SK-N-SH (cell line): ENCODE data around the gene IL12A. TPM values are rescaled to one million over a fixed set of nuclear protein-coding genes. Genes with fewer than 3 reads are reported as not detected.

Experiments used
- CTCF ChIA-PET: fragments of 300-600, 350-600 bp; formaldehyde crosslinking; extraction: SDS; loops from one replicate; lab custom pipeline; 2021; lab: Yijun Ruan, JAX
- POLR2A ChIA-PET: fragments of 350-600 bp; sonication (Branson Sonifier 250); formaldehyde crosslinking; extraction: SDS; loops from one replicate; lab custom pipeline; 2020; ENCODE audit warnings: antibody characterized with exemption, inconsistent platforms; lab: Yijun Ruan, JAX
- DNase-seq: peaks from one replicate; pipeline ENCODE4 v3.0.0; 2012
- H2AFZ ChIP-seq: fragments of 200-600 bp; sonication (generic); 2 replicates; pipeline ENCODE4 v1.8.1; 2016; ENCODE audit warnings: antibody characterized with exemption, mild to moderate bottlenecking, low read depth
- H3F3A ChIP-seq: fragments of 200-600 bp; sonication (generic); replicated peaks from 2 replicates; pipeline ENCODE3; 2016; ENCODE audit warnings: antibody characterized with exemption, mild to moderate bottlenecking; ENCODE audit not compliant: insufficient read depth
- H3K27ac ChIP-seq, 2 experiments: fragments of 200-500 bp in 1 of 2; fragments of 200-600 bp in 1 of 2; sonication (Bioruptor generic) in 1 of 2; sonication (generic), shearing (Covaris generic) in 1 of 2; 2 replicates each; pipeline versions ENCODE4 v1.5.1 to v1.6.1; 2014 to 2016; ENCODE audit warnings: low read depth in 2 of 2, inconsistent platforms in 1 of 2, low read length in 1 of 2, mild to moderate bottlenecking in 1 of 2, mixed read lengths in 1 of 2
- H3K27me3 ChIP-seq: fragments of 200-600 bp; sonication (generic), shearing (Covaris generic); 2 replicates; pipeline ENCODE4 v1.6.1; 2016; ENCODE audit warnings: mixed run types; ENCODE audit not compliant: insufficient read depth
- H3K36me3 ChIP-seq, 2 experiments: fragments of 200-500 bp in 1 of 2; fragments of 200-600 bp in 1 of 2; sonication (Bioruptor generic) in 1 of 2; sonication (generic) in 1 of 2; replicated peaks in 1 of 2; 2 replicates each; pipeline versions ENCODE3 to v1.5.1; 2014 to 2016; ENCODE audit warnings: low read length in 1 of 2, mild to moderate bottlenecking in 1 of 2; ENCODE audit not compliant: insufficient read depth in 2 of 2, control insufficient read depth in 1 of 2
- H3K4me1 ChIP-seq, 2 experiments: fragments of 200-500 bp in 1 of 2; fragments of 200-600 bp in 1 of 2; sonication (Bioruptor generic) in 1 of 2; sonication (generic), shearing (Covaris generic) in 1 of 2; 2 replicates each; pipeline versions ENCODE4 v1.5.1 to v1.6.1; 2014 to 2016; ENCODE audit warnings: low read depth in 1 of 2, low read length in 1 of 2, mixed run types in 1 of 2; ENCODE audit not compliant: insufficient read depth in 2 of 2, control insufficient read depth in 1 of 2
- H3K4me2 ChIP-seq: fragments of 200-600 bp; sonication (generic), shearing (Covaris generic); 2 replicates; pipeline ENCODE4 v1.6.1; 2017; ENCODE audit warnings: mixed run types
- H3K4me3 ChIP-seq, 2 experiments: fragments of 200-500 bp in 1 of 2; fragments of 200-600 bp in 1 of 2; sonication (Bioruptor generic) in 1 of 2; sonication (generic), shearing (Covaris generic) in 1 of 2; 2 replicates each; pipeline versions ENCODE4 v1.5.1 to v1.8.1; 2014 to 2016; ENCODE audit warnings: low read depth in 2 of 2, inconsistent platforms in 1 of 2, low read length in 1 of 2, mild to moderate bottlenecking in 1 of 2, mixed read lengths in 1 of 2, moderate library complexity in 1 of 2
- H3K79me2 ChIP-seq: fragments of 200-600 bp; sonication (generic); 2 replicates; pipeline ENCODE4 v1.8.1; 2017; ENCODE audit warnings: mild to moderate bottlenecking; ENCODE audit not compliant: insufficient read depth
- H3K9ac ChIP-seq: fragments of 200-600 bp; sonication (generic); 2 replicates; pipeline ENCODE4 v1.6.1; 2017; ENCODE audit warnings: mixed run types
- H3K9me2 ChIP-seq: fragments of 200-600 bp; sonication (generic); 2 replicates; pipeline ENCODE4 v1.6.1; 2017; ENCODE audit warnings: mixed run types
- H3K9me3 ChIP-seq: fragments of 200-600 bp; sonication (generic); 2 replicates; pipeline ENCODE4 v1.6.1; 2017; ENCODE audit warnings: mixed run types, mild to moderate bottlenecking, moderate library complexity
- H4K20me1 ChIP-seq: fragments of 200-600 bp; sonication (generic); 2 replicates; pipeline ENCODE4 v1.6.1; 2017; ENCODE audit warnings: mild to moderate bottlenecking, mixed run types; ENCODE audit not compliant: insufficient read depth
- CHD2 ChIP-seq: fragments of 150-350 bp; IDR thresholded peaks from 2 replicates; pipeline ENCODE4 v1.6.1; 2018; ENCODE audit warnings: low read length; ENCODE audit not compliant: partially characterized antibody
- CTCF ChIP-seq: fragments of 200-600 bp; sonication (generic); IDR thresholded peaks from 2 replicates; pipeline ENCODE4 v1.6.1; 2017; ENCODE audit warnings: antibody characterized with exemption, mild to moderate bottlenecking, moderate library complexity
- FOXJ3 ChIP-seq: sonication (generic); formaldehyde crosslinking; IDR thresholded peaks from 2 replicates; pipeline ENCODE4 v1.5.1; 2020; ENCODE audit warnings: mild to moderate bottlenecking, missing genetic modification reagents
- FOXM1 ChIP-seq: IDR thresholded peaks from 2 replicates; pipeline ENCODE4 v1.4.0; 2012; ENCODE audit warnings: low read depth, mild to moderate bottlenecking
- GATA2 ChIP-seq: sonication (generic); formaldehyde crosslinking; IDR thresholded peaks from 2 replicates; pipeline ENCODE4 v1.5.0; 2020; ENCODE audit warnings: mild to moderate bottlenecking, missing genetic modification reagents
- RAD21 ChIP-seq: IDR thresholded peaks from 2 replicates; pipeline ENCODE4 v1.6.1; 2012; ENCODE audit warnings: mild to moderate bottlenecking, low read length
- SIN3A ChIP-seq: IDR thresholded peaks from 2 replicates; pipeline ENCODE4 v1.6.1; 2012; ENCODE audit warnings: low read depth, mild to moderate bottlenecking, low read length, moderate library complexity, borderline replicate concordance
- SMC3 ChIP-seq: IDR thresholded peaks from 2 replicates; pipeline ENCODE4 v1.6.1; 2012; ENCODE audit warnings: low read depth, low read length, improper control_type of control experiment
- TAF1 ChIP-seq: IDR thresholded peaks from 2 replicates; pipeline ENCODE4 v1.6.1; 2012; ENCODE audit warnings: low read depth, mild to moderate bottlenecking, low read length, moderate library complexity, borderline replicate concordance
- WGBS: methylation state at CpG from one replicate; pipeline ENCODE4 v1.1.6; 2017; ENCODE audit warnings: low lambda C conversion rate; 5-methylcytosine and 5-hydroxymethylcytosine counted together
- polyA plus RNA-seq, 3 experiments: library from polyadenylated mRNA; depleted of rRNA; stranded (reverse); fragments of >200 nt; gene quantifications; 2 replicates each; pipeline ENCODE4 v1.2.3, GENCODE V29; 2012

The IL12A gene
- polyA plus RNA-seq, 1 of the 3 experiments (the other 2 are of a cell fraction), result 0.97 TPM

GRCh38 chr3:160001850-160002623, 13.4 kb downstream of the IL12A start:
- POLR2A ChIA-PET, result no interaction called here
- CTCF ChIA-PET, result interaction anchor here (0.7 to 12.5 kb wide), 9 partner anchors 13 to 736 kb away, joined by 3 to 270 read pairs (median 59); partner anchors contain the start of gene IL12A

GRCh38 chr3:160003520-160004128, 15.0 kb downstream of the IL12A start:
- Histone ChIP-seq H2AFZ (no peak overlapping the region), H3K9me2 (no peaks in the 10 kb centered on the region), H3K4me1 (peaks cover 0 to 11% of the 10 kb centered on the region in 2 experiments; a peak in 2 of 4 replicates), H3K27ac (no peak overlapping the region)
- TF ChIP-seq CTCF, result peak; percentile 80
- peak; percentile 82 for TF ChIP-seq SMC3
- no peak for TF ChIP-seq GATA2
- TF ChIP-seq TAF1, result no peak
- peak; percentile 72 for TF ChIP-seq RAD21
- no peak for TF ChIP-seq FOXJ3 (CRISPR knock-in tag)
- TF ChIP-seq, all 33 proteins: peak for 3
- Histone ChIP-seq H3K36me3 (no peaks in the 10 kb centered on the region), H3K9ac (no peak overlapping the region), H3K27me3 (no peaks in the 10 kb centered on the region), H3K79me2 (no peaks in the 10 kb centered on the region), H3K4me2 (no peak overlapping the region), H3F3A (no peaks in the 10 kb centered on the region), H4K20me1 (no peaks in the 10 kb centered on the region), H3K9me3 (no peaks in the 10 kb centered on the region), H3K4me3 (peak overlapping the region in 1 of 2 experiments; percentile 23; a peak in 1 of 4 replicates)
- CTCF ChIA-PET, result interaction anchor here (0.6 to 12.5 kb wide), 26 partner anchors 15 to 737 kb away, joined by 3 to 270 read pairs (median 4); partner anchors contain the start of gene IL12A
- whole genome bisulfite sequencing, result 15% methylated on average over 2 of the region's 2 CpGs
- DNase-seq, result peak; percentile 57
- POLR2A ChIA-PET, result no interaction called here

More at GRCh38 chr3:160001850-160002623, 13.4 kb downstream of the IL12A start:
- H3F3A ChIP-seq, result no peaks in the 10 kb centered on the region
- WGBS, result 91% methylated on average over 7 of the region's 7 CpGs
- no peaks in the 10 kb centered on the region for H4K20me1 ChIP-seq
- H3K27me3 ChIP-seq, result no peaks in the 10 kb centered on the region
- H3K4me2 ChIP-seq, result no peak overlapping the region
- H3K4me3 ChIP-seq, result no peak overlapping the region
- H3K4me1 ChIP-seq, result peaks cover 0 to 11% of the 10 kb centered on the region in 2 experiments; a peak in 2 of 4 replicates
- H3K9ac ChIP-seq, result no peak overlapping the region
- H3K9me2 ChIP-seq, result no peaks in the 10 kb centered on the region
- H2AFZ ChIP-seq, result no peak overlapping the region
- no peaks in the 10 kb centered on the region for H3K79me2 ChIP-seq
- H3K36me3 ChIP-seq, result no peaks in the 10 kb centered on the region
- no peak for DNase-seq
- H3K27ac ChIP-seq, result no peak overlapping the region
- TF ChIP-seq FOXM1, result no peak
- TF ChIP-seq FOXJ3 (CRISPR knock-in tag), result no peak
- TF ChIP-seq CHD2, result no peak
- no peak for TF ChIP-seq SIN3A
- TF ChIP-seq, all 33 proteins: peak for 0
- H3K9me3 ChIP-seq, result no peaks in the 10 kb centered on the region
